WTC11 (cell line): ENCODE results near the gene ITFG1. TPM values are rescaled to one million over a fixed set of nuclear protein-coding genes. Genes with fewer than 3 reads are reported as not detected.

Experiments
- ATAC-seq: fragments of 200-7000 bp; cut with Tn5 transposase; 2 replicates; pipeline ENCODE4 v1.10.0; 2021; ENCODE audit warnings: mild to moderate bottlenecking, moderate library complexity
- CTCF ChIA-PET: fragments of 300-600 bp; sonication (Branson Sonifier 250); formaldehyde crosslinking; loops from one replicate; lab custom pipeline; 2021; ENCODE audit warnings: antibody characterized with exemption; lab: Charles Lee
- POLR2A ChIA-PET: fragments of 350-600 bp; sonication (Branson Sonifier 250); formaldehyde crosslinking; loops from one replicate; lab custom pipeline; 2021; ENCODE audit warnings: antibody characterized with exemption; lab: Charles Lee
- DNase-seq: peaks from one replicate; pipeline ENCODE4 v3.0.0; 2021; ENCODE audit warnings: low spot score
- H3K27ac Mint-ChIP-seq: 2 replicates; pipeline ENCODE4 v1.8.0; 2021; ENCODE audit warnings: mixed read lengths
- H3K27me3 Mint-ChIP-seq: 2 replicates; pipeline ENCODE4 v1.8.0; 2021; ENCODE audit warnings: low read depth, mild to moderate bottlenecking, moderate library complexity, mixed read lengths
- H3K36me3 Mint-ChIP-seq: 2 replicates; pipeline ENCODE4 v1.8.0; 2021; ENCODE audit warnings: mixed read lengths
- H3K4me1 Mint-ChIP-seq: 2 replicates; pipeline ENCODE4 v1.8.0; 2022; ENCODE audit warnings: mixed read lengths
- H3K4me3 Mint-ChIP-seq: 2 replicates; pipeline ENCODE4 v1.8.0; 2021; ENCODE audit warnings: mild to moderate bottlenecking, moderate library complexity, mixed read lengths
- H3K9me3 Mint-ChIP-seq: 2 replicates; pipeline ENCODE4 v1.8.0; 2021; ENCODE audit warnings: mixed read lengths
- CBFB ChIP-seq: sonication (generic); formaldehyde crosslinking; IDR thresholded peaks from 2 replicates; pipeline ENCODE4 v1.8.1; 2022; ENCODE audit warnings: mild to moderate bottlenecking, low read depth, missing genetic modification reagents
- CTCF ChIP-seq: fragments of 200-600 bp; IDR thresholded peaks from 2 replicates; pipeline ENCODE4 v1.8.0; 2022; ENCODE audit warnings: antibody characterized with exemption
- E2F4 ChIP-seq: sonication (generic); formaldehyde crosslinking; IDR thresholded peaks from 2 replicates; pipeline ENCODE4 v1.8.1; 2022; ENCODE audit warnings: low read depth, mild to moderate bottlenecking, moderate library complexity, missing genetic modification reagents, borderline replicate concordance
- EMX1 ChIP-seq: fragments of 250-450 bp; sonication (Bioruptor Pico); IDR thresholded peaks from 2 replicates; pipeline ENCODE4 v1.8.0; 2021; ENCODE audit warnings: mild to moderate bottlenecking
- ERG ChIP-seq: fragments of 250-450 bp; sonication (Bioruptor Pico); IDR thresholded peaks from 2 replicates; pipeline ENCODE4 v1.8.0; 2021; ENCODE audit warnings: mild to moderate bottlenecking
- ESRRA ChIP-seq: sonication (generic); formaldehyde crosslinking; IDR thresholded peaks from 2 replicates; pipeline ENCODE4 v1.8.1; 2022; ENCODE audit warnings: mild to moderate bottlenecking, missing genetic modification reagents, borderline replicate concordance
- ETV6 ChIP-seq: sonication (generic); formaldehyde crosslinking; IDR thresholded peaks from 2 replicates; pipeline ENCODE4 v1.8.1; 2022; ENCODE audit warnings: mild to moderate bottlenecking, missing genetic modification reagents
- GRHL2 ChIP-seq: fragments of 250-450 bp; sonication (Bioruptor Pico); IDR thresholded peaks from 2 replicates; pipeline ENCODE4 v1.8.0; 2022; ENCODE audit warnings: mild to moderate bottlenecking, moderate library complexity; ENCODE audit not compliant: insufficient replicate concordance, severe bottlenecking
- HMGXB4 ChIP-seq: sonication (generic); formaldehyde crosslinking; IDR thresholded peaks from 2 replicates; pipeline ENCODE4 v1.8.1; 2023; ENCODE audit warnings: mild to moderate bottlenecking, moderate library complexity, missing genetic modification reagents
- JAZF1 ChIP-seq: fragments of 250-450 bp; sonication (Bioruptor Pico); IDR thresholded peaks from 2 replicates; pipeline ENCODE4 v1.9.0; 2021; ENCODE audit warnings: moderate library complexity, mild to moderate bottlenecking, inconsistent platforms
- JUN ChIP-seq: sonication (generic); formaldehyde crosslinking; IDR thresholded peaks from 2 replicates; pipeline ENCODE4 v1.8.0; 2023; ENCODE audit warnings: mild to moderate bottlenecking, missing genetic modification reagents
- MLX ChIP-seq: sonication (generic); formaldehyde crosslinking; IDR thresholded peaks from 2 replicates; pipeline ENCODE4 v1.8.1; 2023; ENCODE audit warnings: mild to moderate bottlenecking, missing genetic modification reagents, moderate library complexity
- MYBL2 ChIP-seq: sonication (generic); formaldehyde crosslinking; IDR thresholded peaks from 2 replicates; pipeline ENCODE4 v1.8.1; 2023; ENCODE audit warnings: mild to moderate bottlenecking, moderate library complexity, missing genetic modification reagents
- NR1H2 ChIP-seq: sonication (generic); formaldehyde crosslinking; IDR thresholded peaks from 2 replicates; pipeline ENCODE4 v1.9.0; 2021; ENCODE audit warnings: mild to moderate bottlenecking, moderate library complexity, missing genetic modification reagents
- SP1 ChIP-seq: sonication (generic); formaldehyde crosslinking; conservative IDR thresholded peaks from 2 replicates; pipeline ENCODE4 v1.8.1; 2022; ENCODE audit warnings: missing genetic modification reagents
- TEAD4 ChIP-seq: sonication (generic); formaldehyde crosslinking; IDR thresholded peaks from 2 replicates; pipeline ENCODE4 v1.8.0; 2022; ENCODE audit warnings: mild to moderate bottlenecking, missing genetic modification reagents
- USF1 ChIP-seq: sonication (generic); formaldehyde crosslinking; IDR thresholded peaks from 2 replicates; pipeline ENCODE4 v1.8.0; 2022; ENCODE audit warnings: mild to moderate bottlenecking, missing genetic modification reagents
- ZBTB21 ChIP-seq: sonication (generic); formaldehyde crosslinking; IDR thresholded peaks from 2 replicates; pipeline ENCODE4 v1.8.1; 2023; ENCODE audit warnings: mild to moderate bottlenecking, missing genetic modification reagents, borderline replicate concordance
- ZMAT4 ChIP-seq: fragments of 250-450 bp; sonication (Bioruptor Pico); IDR thresholded peaks from 2 replicates; pipeline ENCODE4 v1.9.0; 2021; ENCODE audit warnings: mild to moderate bottlenecking
- ZNF317 ChIP-seq: sonication (generic); formaldehyde crosslinking; IDR thresholded peaks from 2 replicates; pipeline ENCODE4 v1.8.1; 2023; ENCODE audit warnings: low read depth, mild to moderate bottlenecking, moderate library complexity, missing genetic modification reagents, borderline replicate concordance
- ZNF532 ChIP-seq: fragments of 250-450 bp; sonication (Bioruptor Pico); IDR thresholded peaks from 2 replicates; pipeline ENCODE4 v1.9.0; 2021; ENCODE audit warnings: mild to moderate bottlenecking, borderline replicate concordance
- total RNA-seq: library from RNA; stranded (reverse); gene quantifications from 3 replicates; pipeline ENCODE4 v1.2.3, GENCODE V29; 2021

The ITFG1 gene
- total RNA-seq, 1 experiment from 2014 or later, result 21.1 TPM

GRCh38 chr16:47278306-47278970 lies 182.4 kb downstream of the ITFG1 start:
- Mint-ChIP-seq H3K9me3 (peaks cover 11% of the 10 kb centered on the region), H3K36me3 (peaks cover 4% of the 10 kb centered on the region; the same call in 1 of the 2 replicates), H3K4me3 (no peak overlapping the region), H3K27ac (no peak overlapping the region), H3K4me1 (no peaks in the 10 kb centered on the region), H3K27me3 (no peaks in the 10 kb centered on the region)
- TF ChIP-seq ETV6 (CRISPR knock-in tag) (no peak), ZMAT4 (CRISPR knock-in tag) (no peak), JAZF1 (no peak), JUN (no peak), TEAD4 (CRISPR knock-in tag) (no peak), CTCF (no peak), CBFB (CRISPR knock-in tag) (no peak), ESRRA (no peak), SP1 (CRISPR knock-in tag) (no peak), ZBTB21 (CRISPR knock-in tag) (no peak), ZNF317 (CRISPR knock-in tag) (no peak), MYBL2 (no peak), HMGXB4 (CRISPR knock-in tag) (no peak), NR1H2 (CRISPR knock-in tag) (no peak), E2F4 (CRISPR knock-in tag) (no peak), USF1 (CRISPR knock-in tag) (no peak), MLX (CRISPR knock-in tag) (no peak)
- ATAC-seq, result no peak
- CTCF ChIA-PET, result no interaction called here
- no peak for DNase-seq
- POLR2A ChIA-PET, result interaction anchor here (0.5 kb wide), 1 partner anchor 99 kb away, joined by 3 read pairs; no protein-coding TSS in a partner anchor

- Mint-ChIP-seq H3K4me3 (no peak overlapping the region), H3K9me3 (no peaks in the 10 kb centered on the region), H3K27me3 (no peaks in the 10 kb centered on the region), H3K4me1 (no peaks in the 10 kb centered on the region), H3K36me3 (peaks cover 3% of the 10 kb centered on the region; the same call in 1 of the 2 replicates), H3K27ac (no peak overlapping the region)
- no peak for ATAC-seq
- ChIA-PET POLR2A (no interaction called here), CTCF (interaction anchor here (0.6 kb wide), 1 partner anchor 91 kb away, joined by 3 read pairs; no protein-coding TSS in a partner anchor)
- DNase-seq, result no peak
- TF ChIP-seq GRHL2 (CRISPR knock-in tag), result no peak
- TF ChIP-seq ZNF532 (CRISPR knock-in tag), result no peak
- TF ChIP-seq EMX1 (CRISPR knock-in tag), result no peak
- TF ChIP-seq JUN, result no peak
- no peak for TF ChIP-seq ERG (CRISPR knock-in tag)
These were observed 184.3 kb downstream of the ITFG1 start for GRCh38 chr16:47276522-47276921.
